Measurements from ENCODE around the gene NR2C1.

- TF ChIP-seq POLR2AphosphoS5 (IDR thresholded peaks at IDR 0.05; ENCODE audit: low read depth, low read length), result no peak
- TF ChIP-seq, protein P1, sequence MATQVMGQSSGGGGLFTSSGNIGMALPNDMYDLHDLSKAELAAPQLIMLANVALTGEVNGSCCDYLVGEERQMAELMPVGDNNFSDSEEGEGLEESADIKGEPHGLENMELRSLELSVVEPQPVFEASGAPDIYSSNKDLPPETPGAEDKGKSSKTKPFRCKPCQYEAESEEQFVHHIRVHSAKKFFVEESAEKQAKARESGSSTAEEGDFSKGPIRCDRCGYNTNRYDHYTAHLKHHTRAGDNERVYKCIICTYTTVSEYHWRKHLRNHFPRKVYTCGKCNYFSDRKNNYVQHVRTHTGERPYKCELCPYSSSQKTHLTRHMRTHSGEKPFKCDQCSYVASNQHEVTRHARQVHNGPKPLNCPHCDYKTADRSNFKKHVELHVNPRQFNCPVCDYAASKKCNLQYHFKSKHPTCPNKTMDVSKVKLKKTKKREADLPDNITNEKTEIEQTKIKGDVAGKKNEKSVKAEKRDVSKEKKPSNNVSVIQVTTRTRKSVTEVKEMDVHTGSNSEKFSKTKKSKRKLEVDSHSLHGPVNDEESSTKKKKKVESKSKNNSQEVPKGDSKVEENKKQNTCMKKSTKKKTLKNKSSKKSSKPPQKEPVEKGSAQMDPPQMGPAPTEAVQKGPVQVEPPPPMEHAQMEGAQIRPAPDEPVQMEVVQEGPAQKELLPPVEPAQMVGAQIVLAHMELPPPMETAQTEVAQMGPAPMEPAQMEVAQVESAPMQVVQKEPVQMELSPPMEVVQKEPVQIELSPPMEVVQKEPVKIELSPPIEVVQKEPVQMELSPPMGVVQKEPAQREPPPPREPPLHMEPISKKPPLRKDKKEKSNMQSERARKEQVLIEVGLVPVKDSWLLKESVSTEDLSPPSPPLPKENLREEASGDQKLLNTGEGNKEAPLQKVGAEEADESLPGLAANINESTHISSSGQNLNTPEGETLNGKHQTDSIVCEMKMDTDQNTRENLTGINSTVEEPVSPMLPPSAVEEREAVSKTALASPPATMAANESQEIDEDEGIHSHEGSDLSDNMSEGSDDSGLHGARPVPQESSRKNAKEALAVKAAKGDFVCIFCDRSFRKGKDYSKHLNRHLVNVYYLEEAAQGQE (IDR thresholded peaks at IDR 0.05; ENCODE audit: insufficient read depth in 1 of 2, low read depth in 2 of 2, low read length in 2 of 2), result no peak
Measured at GRCh38 chr12:95118138-95118787, 44.8 kb upstream of the NR2C1 start.

Data from PFSK-1 (cell line).